ENCODE measurements around the gene RUNDC1.
A peak's percentile ranks its signal among the peaks of the same experiment; 100 is the strongest.

The RUNDC1 gene

GRCh38 chr17:42969001-42969581, 11.3 kb upstream of the RUNDC1 start (continued):
- TF ChIP-seq ZFP69B (tag by site-specific recombination; IDR thresholded peaks at IDR 0.05) (no peak; the same call in 1 of the 2 replicates), ZNF37A (tag by site-specific recombination; IDR thresholded peaks at IDR 0.05) (no peak), ZSCAN30 (tag by site-specific recombination; IDR thresholded peaks at IDR 0.05) (no peak), GLI4 (tag by site-specific recombination; IDR thresholded peaks at IDR 0.05) (no peak), ZNF660 (tag by site-specific recombination; IDR thresholded peaks at IDR 0.05) (peak; percentile 65; the same call in 1 of the 2 replicates), ZSCAN16 (tag by site-specific recombination; IDR thresholded peaks at IDR 0.05) (no peak), HOXC10 (CRISPR knock-in tag; IDR thresholded peaks at IDR 0.05) (no peak), ZNF501 (tag by site-specific recombination; IDR thresholded peaks at IDR 0.05) (no peak), ZNF341 (tag by site-specific recombination; IDR thresholded peaks at IDR 0.05; ENCODE audit: low read depth) (no peak), ZNF175 (tag by site-specific recombination; IDR thresholded peaks at IDR 0.05) (no peak), ZFP3 (tag by site-specific recombination; IDR thresholded peaks at IDR 0.05; ENCODE audit: low read depth) (no peak), ZBTB7A (tag by site-specific recombination; IDR thresholded peaks at IDR 0.05; ENCODE audit: low read depth) (no peak), CTCF (tag by site-specific recombination; IDR thresholded peaks at IDR 0.05) (no peak), ZNF791 (tag by site-specific recombination; IDR thresholded peaks at IDR 0.05) (no peak), ZNF776 (tag by site-specific recombination; IDR thresholded peaks at IDR 0.05; ENCODE audit: borderline replicate concordance) (no peak), ZNF704 (tag by site-specific recombination; IDR thresholded peaks at IDR 0.05) (no peak), PRDM2 (tag by site-specific recombination; IDR thresholded peaks at IDR 0.05; ENCODE audit: borderline replicate concordance) (no peak), MZF1 (tag by site-specific recombination; IDR thresholded peaks at IDR 0.05; ENCODE audit: borderline replicate concordance) (no peak), ZBTB21 (tag by site-specific recombination; IDR thresholded peaks at IDR 0.05) (peak; percentile 95), ZNF184 (tag by site-specific recombination; IDR thresholded peaks at IDR 0.05) (no peak), ZNF692 (tag by site-specific recombination; IDR thresholded peaks at IDR 0.05) (0 out of 2 replicates have a peak, but pooled peaks have one; percentile 30), ZNF571 (tag by site-specific recombination; IDR thresholded peaks at IDR 0.05) (no peak)
- TF ChIP-seq, protein P1, sequence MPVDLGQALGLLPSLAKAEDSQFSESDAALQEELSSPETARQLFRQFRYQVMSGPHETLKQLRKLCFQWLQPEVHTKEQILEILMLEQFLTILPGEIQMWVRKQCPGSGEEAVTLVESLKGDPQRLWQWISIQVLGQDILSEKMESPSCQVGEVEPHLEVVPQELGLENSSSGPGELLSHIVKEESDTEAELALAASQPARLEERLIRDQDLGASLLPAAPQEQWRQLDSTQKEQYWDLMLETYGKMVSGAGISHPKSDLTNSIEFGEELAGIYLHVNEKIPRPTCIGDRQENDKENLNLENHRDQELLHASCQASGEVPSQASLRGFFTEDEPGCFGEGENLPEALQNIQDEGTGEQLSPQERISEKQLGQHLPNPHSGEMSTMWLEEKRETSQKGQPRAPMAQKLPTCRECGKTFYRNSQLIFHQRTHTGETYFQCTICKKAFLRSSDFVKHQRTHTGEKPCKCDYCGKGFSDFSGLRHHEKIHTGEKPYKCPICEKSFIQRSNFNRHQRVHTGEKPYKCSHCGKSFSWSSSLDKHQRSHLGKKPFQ (tag by site-specific recombination; IDR thresholded peaks at IDR 0.05): no peak
- TF ChIP-seq, protein P2, sequence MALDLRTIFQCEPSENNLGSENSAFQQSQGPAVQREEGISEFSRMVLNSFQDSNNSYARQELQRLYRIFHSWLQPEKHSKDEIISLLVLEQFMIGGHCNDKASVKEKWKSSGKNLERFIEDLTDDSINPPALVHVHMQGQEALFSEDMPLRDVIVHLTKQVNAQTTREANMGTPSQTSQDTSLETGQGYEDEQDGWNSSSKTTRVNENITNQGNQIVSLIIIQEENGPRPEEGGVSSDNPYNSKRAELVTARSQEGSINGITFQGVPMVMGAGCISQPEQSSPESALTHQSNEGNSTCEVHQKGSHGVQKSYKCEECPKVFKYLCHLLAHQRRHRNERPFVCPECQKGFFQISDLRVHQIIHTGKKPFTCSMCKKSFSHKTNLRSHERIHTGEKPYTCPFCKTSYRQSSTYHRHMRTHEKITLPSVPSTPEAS (tag by site-specific recombination; IDR thresholded peaks at IDR 0.05): no peak; the same call in 1 of the 2 replicates
- TF ChIP-seq, protein P3, sequence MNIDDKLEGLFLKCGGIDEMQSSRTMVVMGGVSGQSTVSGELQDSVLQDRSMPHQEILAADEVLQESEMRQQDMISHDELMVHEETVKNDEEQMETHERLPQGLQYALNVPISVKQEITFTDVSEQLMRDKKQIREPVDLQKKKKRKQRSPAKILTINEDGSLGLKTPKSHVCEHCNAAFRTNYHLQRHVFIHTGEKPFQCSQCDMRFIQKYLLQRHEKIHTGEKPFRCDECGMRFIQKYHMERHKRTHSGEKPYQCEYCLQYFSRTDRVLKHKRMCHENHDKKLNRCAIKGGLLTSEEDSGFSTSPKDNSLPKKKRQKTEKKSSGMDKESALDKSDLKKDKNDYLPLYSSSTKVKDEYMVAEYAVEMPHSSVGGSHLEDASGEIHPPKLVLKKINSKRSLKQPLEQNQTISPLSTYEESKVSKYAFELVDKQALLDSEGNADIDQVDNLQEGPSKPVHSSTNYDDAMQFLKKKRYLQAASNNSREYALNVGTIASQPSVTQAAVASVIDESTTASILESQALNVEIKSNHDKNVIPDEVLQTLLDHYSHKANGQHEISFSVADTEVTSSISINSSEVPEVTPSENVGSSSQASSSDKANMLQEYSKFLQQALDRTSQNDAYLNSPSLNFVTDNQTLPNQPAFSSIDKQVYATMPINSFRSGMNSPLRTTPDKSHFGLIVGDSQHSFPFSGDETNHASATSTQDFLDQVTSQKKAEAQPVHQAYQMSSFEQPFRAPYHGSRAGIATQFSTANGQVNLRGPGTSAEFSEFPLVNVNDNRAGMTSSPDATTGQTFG (tag by site-specific recombination; IDR thresholded peaks at IDR 0.05; ENCODE audit: borderline replicate concordance): no peak

Measured in HEK293 (cell line).